Stimulated activated CD8-positive, alpha-beta memory T cell treated with anti-CD3 and anti-CD28 coated beads, Interleukin-7, amount 100 ng/mL, for 1 hour (primary cell): ENCODE results near the gene CRELD2.

Source experiments
- DNase-seq, 2 donors: peaks; one replicate each; pipeline ENCODE4 v3.0.0-alpha.2; 2020; ENCODE audit warnings: low read depth in 2 of 2

Gene CRELD2

GRCh38 chr22:49929994-49930575 is 11.7 kb downstream of the CRELD2 start:
- no peak for DNase-seq

- DNase-seq, result no peak
Observed at GRCh38 chr22:49930596-49931412, 12.4 kb downstream of the CRELD2 start.

- no peak for DNase-seq
Observed at GRCh38 chr22:49933236-49934159, 15.1 kb downstream of the CRELD2 start.

GRCh38 chr22:49934160-49934890 is 15.9 kb downstream of the CRELD2 start:
- no peak for DNase-seq

- DNase-seq, result peak; percentile 71 to 81
Observed at GRCh38 chr22:49934891-49935557, 16.6 kb downstream of the CRELD2 start.

GRCh38 chr22:49935561-49935960 is 17.1 kb downstream of the CRELD2 start:
- no peak for DNase-seq

- DNase-seq, result peak; percentile 77 to 81
Observed at GRCh38 chr22:49936018-49936972, 17.9 kb downstream of the CRELD2 start.

- DNase-seq, result no peak
Observed at GRCh38 chr22:49936973-49937757, 18.7 kb downstream of the CRELD2 start.

GRCh38 chr22:49937758-49938564 is 19.5 kb downstream of the CRELD2 start:
- DNase-seq, result no peak

- no peak for DNase-seq
Observed at GRCh38 chr22:49938565-49939136, 20.2 kb downstream of the CRELD2 start.

GRCh38 chr22:49941507-49942316 is 23.3 kb downstream of the CRELD2 start:
- DNase-seq, result no peak

- DNase-seq, result no peak
Observed at GRCh38 chr22:49942565-49943404, 24.4 kb downstream of the CRELD2 start.

- no peak for DNase-seq
Observed at GRCh38 chr22:49943405-49943765, 25.0 kb downstream of the CRELD2 start.

- DNase-seq, result no peak
Observed at GRCh38 chr22:49943771-49944398, 25.5 kb downstream of the CRELD2 start.

GRCh38 chr22:49944399-49944891 is 26.0 kb downstream of the CRELD2 start:
- DNase-seq, result no peak
